HepG2 (cell line): ENCODE measurements around the gene BTBD19. TPM values are rescaled to one million over a fixed set of nuclear protein-coding genes. Genes with fewer than 3 reads are reported as not detected.

Source experiments
- FOXO1 ChIP-seq: sonication (generic); formaldehyde crosslinking; IDR thresholded peaks from 2 replicates; pipeline ENCODE4 v1.4.0; 2020; ENCODE audit warnings: missing genetic modification reagents
- HDAC2 ChIP-seq: sonication (generic); formaldehyde crosslinking; IDR thresholded peaks from 2 replicates; pipeline ENCODE4 v1.4.0; 2020; ENCODE audit warnings: missing genetic modification reagents
- MXI1 ChIP-seq: IDR thresholded peaks from 3 replicates; pipeline ENCODE4 v1.6.1; 2012; ENCODE audit warnings: low read depth, low read length, inconsistent platforms, borderline replicate concordance
- RFXAP ChIP-seq: sonication (generic); formaldehyde crosslinking; IDR thresholded peaks from 2 replicates; pipeline ENCODE4 v1.4.0; 2020; ENCODE audit warnings: missing genetic modification reagents, borderline replicate concordance
- U2AF1 ChIP-seq: fragments of 200-400 bp; formaldehyde crosslinking; optimal IDR thresholded peaks from 2 replicates; pipeline ENCODE3; 2017; ENCODE audit warnings: mild to moderate bottlenecking, low read depth, low read length
- ZC3H13 ChIP-seq: sonication (generic); formaldehyde crosslinking; IDR thresholded peaks from 2 replicates; pipeline ENCODE4 v1.8.1; 2023; ENCODE audit warnings: mild to moderate bottlenecking, missing genetic modification reagents, moderate library complexity
- ZNF572 ChIP-seq: sonication (generic); formaldehyde crosslinking; IDR thresholded peaks from 2 replicates; pipeline ENCODE4 v1.5.1; 2020; ENCODE audit warnings: mild to moderate bottlenecking, missing genetic modification reagents
- ZSCAN21 ChIP-seq: sonication (generic); formaldehyde crosslinking; IDR thresholded peaks from 2 replicates; pipeline ENCODE4 v1.8.0; 2022; ENCODE audit warnings: mild to moderate bottlenecking, missing genetic modification reagents, moderate library complexity, borderline replicate concordance
- polyA plus RNA-seq, 8 experiments: library from polyadenylated mRNA; depleted of rRNA in 3 of 8; stranded (reverse) in 7 of 8; unstranded in 1 of 8; fragments of >200 nt; fragmentation: Illumina TruSeq in 4 of 8; extraction: Trizol in 4 of 8; gene quantifications; 2 replicates each; pipeline versions ENCODE4 v1.2.1 to v1.2.3, GENCODE V29; 2011 to 2016; ENCODE audit warnings: low read depth in 4 of 8, missing spikeins in 1 of 8, mixed read lengths in 1 of 8; ENCODE audit not compliant: insufficient read depth in 1 of 8
- total RNA-seq, 5 experiments: library from RNA; depleted of rRNA; stranded (reverse); fragments of >200 nt; fragmentation: Illumina TruSeq; extraction: Trizol; gene quantifications; 2 replicates each; pipeline ENCODE4 v1.2.3, GENCODE V29; 2016; ENCODE audit warnings: low read depth in 1 of 5
- TF ChIP-seq, protein P1 (sequence below): sonication (generic); formaldehyde crosslinking; IDR thresholded peaks from 2 replicates; pipeline ENCODE4 v1.5.0; 2020; ENCODE audit warnings: missing genetic modification reagents
- TF ChIP-seq, protein P2 (sequence below): IDR thresholded peaks from 2 replicates; pipeline ENCODE4 v1.4.0; 2020; ENCODE audit warnings: mild to moderate bottlenecking, missing genetic modification reagents
- TF ChIP-seq, protein P3 (sequence below): sonication (generic); formaldehyde crosslinking; IDR thresholded peaks from 2 replicates; pipeline ENCODE4 v1.8.1; 2022; ENCODE audit warnings: mild to moderate bottlenecking, missing genetic modification reagents
- TF ChIP-seq, protein P4 (sequence below): sonication (generic); formaldehyde crosslinking; IDR thresholded peaks from 2 replicates; pipeline ENCODE4 v1.4.0; 2020; ENCODE audit warnings: missing genetic modification reagents
- TF ChIP-seq, protein P5 (sequence below): sonication (generic); formaldehyde crosslinking; IDR thresholded peaks from 2 replicates; pipeline ENCODE4 v1.8.0; 2022; ENCODE audit warnings: missing genetic modification reagents, mild to moderate bottlenecking, inconsistent platforms, borderline replicate concordance

The BTBD19 gene
- total and polyA plus RNA-seq, 2 of the 13 experiments (the other 11 are each of a cell fraction or from before 2014, with no cell fraction given): 2.7 to 6.7 TPM

DNA sequence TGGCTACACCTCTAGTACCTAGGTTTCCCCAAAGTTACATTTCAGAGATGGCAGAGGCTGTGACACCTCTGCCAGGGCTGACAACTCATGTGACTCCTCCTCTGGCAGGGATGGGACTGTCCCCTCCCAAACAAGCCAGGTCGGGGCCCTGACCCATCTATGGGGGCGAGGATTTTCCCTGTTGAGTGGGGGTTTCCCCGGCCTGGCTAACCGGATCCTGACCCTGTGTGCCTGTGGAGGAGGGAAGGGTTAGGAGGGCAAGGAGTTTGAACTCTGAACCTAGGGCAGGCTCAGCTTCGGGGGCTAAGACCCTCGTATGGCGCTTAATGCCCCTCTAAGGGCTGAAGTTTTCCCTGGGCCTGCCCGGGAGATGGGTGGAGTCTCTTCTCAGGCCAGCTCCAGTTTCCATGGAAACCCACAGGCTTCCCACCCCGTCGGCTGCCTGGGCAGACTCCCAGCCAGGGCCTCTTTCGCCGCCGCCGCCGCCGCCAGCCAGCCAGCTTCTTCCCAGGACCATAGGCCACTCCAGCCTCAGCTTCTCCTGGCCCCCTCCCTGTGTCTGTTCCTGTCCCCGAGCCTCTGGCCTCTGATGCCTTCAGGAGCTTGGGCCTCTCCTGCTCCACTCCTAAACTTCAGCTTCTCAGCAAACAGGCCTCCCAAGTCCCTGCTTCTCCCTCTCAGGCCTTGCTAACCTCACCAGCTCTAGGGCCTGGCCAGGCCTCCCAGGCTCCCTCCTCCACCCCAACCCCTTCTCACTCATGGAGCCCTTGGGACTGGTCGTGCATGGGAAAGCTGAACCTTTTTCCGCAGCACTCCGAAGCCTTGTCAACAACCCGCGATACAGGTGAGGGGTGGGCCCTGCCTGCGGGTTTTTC, at the start of gene BTBD19 (continued):
- TF ChIP-seq HDAC2 (CRISPR knock-in tag) (peak; percentile 53), RFXAP (CRISPR knock-in tag) (0 out of 2 replicates have a peak, but pooled peaks have one; percentile 34), FOXO1 (CRISPR knock-in tag) (0 out of 2 replicates have a peak, but pooled peaks have one; percentile 5), ZNF572 (CRISPR knock-in tag) (no peak), MXI1 (peak; percentile 62; the same call in 2 of the 3 replicates), ZSCAN21 (CRISPR knock-in tag) (0 out of 2 replicates have a peak, but pooled peaks have one; percentile 49), U2AF1 (no peak), ZC3H13 (CRISPR knock-in tag) (no peak)
- TF ChIP-seq, protein P1, sequence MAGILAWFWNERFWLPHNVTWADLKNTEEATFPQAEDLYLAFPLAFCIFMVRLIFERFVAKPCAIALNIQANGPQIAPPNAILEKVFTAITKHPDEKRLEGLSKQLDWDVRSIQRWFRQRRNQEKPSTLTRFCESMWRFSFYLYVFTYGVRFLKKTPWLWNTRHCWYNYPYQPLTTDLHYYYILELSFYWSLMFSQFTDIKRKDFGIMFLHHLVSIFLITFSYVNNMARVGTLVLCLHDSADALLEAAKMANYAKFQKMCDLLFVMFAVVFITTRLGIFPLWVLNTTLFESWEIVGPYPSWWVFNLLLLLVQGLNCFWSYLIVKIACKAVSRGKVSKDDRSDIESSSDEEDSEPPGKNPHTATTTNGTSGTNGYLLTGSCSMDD (CRISPR knock-in tag): no peak
- TF ChIP-seq, protein P2, sequence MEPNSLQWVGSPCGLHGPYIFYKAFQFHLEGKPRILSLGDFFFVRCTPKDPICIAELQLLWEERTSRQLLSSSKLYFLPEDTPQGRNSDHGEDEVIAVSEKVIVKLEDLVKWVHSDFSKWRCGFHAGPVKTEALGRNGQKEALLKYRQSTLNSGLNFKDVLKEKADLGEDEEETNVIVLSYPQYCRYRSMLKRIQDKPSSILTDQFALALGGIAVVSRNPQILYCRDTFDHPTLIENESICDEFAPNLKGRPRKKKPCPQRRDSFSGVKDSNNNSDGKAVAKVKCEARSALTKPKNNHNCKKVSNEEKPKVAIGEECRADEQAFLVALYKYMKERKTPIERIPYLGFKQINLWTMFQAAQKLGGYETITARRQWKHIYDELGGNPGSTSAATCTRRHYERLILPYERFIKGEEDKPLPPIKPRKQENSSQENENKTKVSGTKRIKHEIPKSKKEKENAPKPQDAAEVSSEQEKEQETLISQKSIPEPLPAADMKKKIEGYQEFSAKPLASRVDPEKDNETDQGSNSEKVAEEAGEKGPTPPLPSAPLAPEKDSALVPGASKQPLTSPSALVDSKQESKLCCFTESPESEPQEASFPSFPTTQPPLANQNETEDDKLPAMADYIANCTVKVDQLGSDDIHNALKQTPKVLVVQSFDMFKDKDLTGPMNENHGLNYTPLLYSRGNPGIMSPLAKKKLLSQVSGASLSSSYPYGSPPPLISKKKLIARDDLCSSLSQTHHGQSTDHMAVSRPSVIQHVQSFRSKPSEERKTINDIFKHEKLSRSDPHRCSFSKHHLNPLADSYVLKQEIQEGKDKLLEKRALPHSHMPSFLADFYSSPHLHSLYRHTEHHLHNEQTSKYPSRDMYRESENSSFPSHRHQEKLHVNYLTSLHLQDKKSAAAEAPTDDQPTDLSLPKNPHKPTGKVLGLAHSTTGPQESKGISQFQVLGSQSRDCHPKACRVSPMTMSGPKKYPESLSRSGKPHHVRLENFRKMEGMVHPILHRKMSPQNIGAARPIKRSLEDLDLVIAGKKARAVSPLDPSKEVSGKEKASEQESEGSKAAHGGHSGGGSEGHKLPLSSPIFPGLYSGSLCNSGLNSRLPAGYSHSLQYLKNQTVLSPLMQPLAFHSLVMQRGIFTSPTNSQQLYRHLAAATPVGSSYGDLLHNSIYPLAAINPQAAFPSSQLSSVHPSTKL: 0 out of 2 replicates have a peak, but pooled peaks have one; percentile 8
- TF ChIP-seq, protein P3, sequence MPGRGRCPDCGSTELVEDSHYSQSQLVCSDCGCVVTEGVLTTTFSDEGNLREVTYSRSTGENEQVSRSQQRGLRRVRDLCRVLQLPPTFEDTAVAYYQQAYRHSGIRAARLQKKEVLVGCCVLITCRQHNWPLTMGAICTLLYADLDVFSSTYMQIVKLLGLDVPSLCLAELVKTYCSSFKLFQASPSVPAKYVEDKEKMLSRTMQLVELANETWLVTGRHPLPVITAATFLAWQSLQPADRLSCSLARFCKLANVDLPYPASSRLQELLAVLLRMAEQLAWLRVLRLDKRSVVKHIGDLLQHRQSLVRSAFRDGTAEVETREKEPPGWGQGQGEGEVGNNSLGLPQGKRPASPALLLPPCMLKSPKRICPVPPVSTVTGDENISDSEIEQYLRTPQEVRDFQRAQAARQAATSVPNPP: no peak
- TF ChIP-seq, protein P4, sequence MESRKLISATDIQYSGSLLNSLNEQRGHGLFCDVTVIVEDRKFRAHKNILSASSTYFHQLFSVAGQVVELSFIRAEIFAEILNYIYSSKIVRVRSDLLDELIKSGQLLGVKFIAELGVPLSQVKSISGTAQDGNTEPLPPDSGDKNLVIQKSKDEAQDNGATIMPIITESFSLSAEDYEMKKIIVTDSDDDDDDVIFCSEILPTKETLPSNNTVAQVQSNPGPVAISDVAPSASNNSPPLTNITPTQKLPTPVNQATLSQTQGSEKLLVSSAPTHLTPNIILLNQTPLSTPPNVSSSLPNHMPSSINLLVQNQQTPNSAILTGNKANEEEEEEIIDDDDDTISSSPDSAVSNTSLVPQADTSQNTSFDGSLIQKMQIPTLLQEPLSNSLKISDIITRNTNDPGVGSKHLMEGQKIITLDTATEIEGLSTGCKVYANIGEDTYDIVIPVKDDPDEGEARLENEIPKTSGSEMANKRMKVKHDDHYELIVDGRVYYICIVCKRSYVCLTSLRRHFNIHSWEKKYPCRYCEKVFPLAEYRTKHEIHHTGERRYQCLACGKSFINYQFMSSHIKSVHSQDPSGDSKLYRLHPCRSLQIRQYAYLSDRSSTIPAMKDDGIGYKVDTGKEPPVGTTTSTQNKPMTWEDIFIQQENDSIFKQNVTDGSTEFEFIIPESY (CRISPR knock-in tag): 0 out of 2 replicates have a peak, but pooled peaks have one; percentile 3
- TF ChIP-seq, protein P5, sequence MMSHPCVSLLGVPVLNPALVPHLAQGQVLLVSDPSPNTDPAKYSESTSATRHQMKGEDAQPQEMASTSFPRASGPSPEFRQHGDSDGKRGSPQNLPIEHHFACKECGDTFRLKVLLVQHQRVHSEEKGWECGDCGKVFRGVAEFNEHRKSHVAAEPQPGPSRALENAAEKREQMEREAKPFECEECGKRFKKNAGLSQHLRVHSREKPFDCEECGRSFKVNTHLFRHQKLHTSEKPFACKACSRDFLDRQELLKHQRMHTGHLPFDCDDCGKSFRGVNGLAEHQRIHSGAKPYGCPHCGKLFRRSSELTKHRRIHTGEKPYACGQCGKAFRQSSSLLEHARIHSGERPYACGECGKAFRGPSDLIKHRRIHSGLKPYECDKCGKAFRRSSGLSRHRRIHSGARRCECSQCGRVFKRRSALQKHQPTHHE (CRISPR knock-in tag): 0 out of 2 replicates have a peak, but pooled peaks have one; percentile 27
